ENCODE results near the gene ASXL3.

The ASXL3 gene

DNA sequence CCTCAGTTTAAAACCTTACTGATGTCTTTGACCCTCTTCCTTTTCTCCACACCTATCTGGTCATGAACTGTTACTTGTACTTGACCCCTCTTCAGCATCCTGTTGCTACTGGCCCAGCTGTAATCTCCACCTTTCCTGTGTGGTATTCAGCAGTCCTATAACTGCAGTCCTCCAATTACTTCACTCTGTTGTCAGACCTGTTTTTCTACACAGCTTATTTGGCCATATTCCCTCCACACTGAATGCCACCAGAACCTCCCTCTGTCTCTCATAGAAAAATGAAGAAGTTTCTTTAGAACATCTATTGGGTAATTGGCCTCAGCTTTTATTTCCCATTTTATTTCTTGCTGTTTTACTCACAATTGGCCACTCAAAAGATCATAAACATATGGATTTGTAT, 155.4 kb downstream of the ASXL3 start:
- no peak for TF ChIP-seq CTCF (IDR thresholded peaks at IDR 0.05)
- no peak for DNase-seq (ENCODE audit: low spot score)
- no peak overlapping the region for H3K27ac ChIP-seq
- H3K4me3 ChIP-seq = no peak overlapping the region

- TF ChIP-seq CTCF (IDR thresholded peaks at IDR 0.05) = no peak
- no peak overlapping the region for H3K27ac ChIP-seq
These were observed 157.4 kb downstream of the ASXL3 start for GRCh38 chr18:33735428-33735827.

DNA sequence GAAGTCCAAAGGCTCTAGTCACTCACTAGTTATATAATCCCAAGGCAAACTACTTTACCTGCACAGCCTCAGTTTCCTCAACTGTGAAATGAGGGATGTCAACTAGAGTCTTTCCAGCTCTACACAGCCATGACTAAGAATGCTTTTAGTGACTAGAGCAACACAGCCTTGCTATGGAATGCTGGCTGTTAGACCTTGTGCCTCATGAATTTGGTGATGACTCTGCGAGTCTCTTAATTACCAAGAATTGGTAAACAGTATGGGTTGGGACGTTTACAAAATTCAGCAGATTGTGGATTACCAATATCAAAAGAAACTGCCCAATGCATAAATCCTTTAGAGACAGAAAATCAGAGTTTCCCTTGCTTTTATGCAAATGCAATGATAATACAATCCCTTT, 163.7 kb downstream of the ASXL3 start:
- DNase-seq (ENCODE audit: low spot score) = no peak
- no peak overlapping the region for H3K4me3 ChIP-seq
- H3K27ac ChIP-seq = no peak overlapping the region
- no peak for TF ChIP-seq CTCF (IDR thresholded peaks at IDR 0.05)

More at GRCh38 chr18:33735428-33735827, 157.4 kb downstream of the ASXL3 start:
- no peak overlapping the region for H3K4me3 ChIP-seq
- no peak for DNase-seq (ENCODE audit: low spot score)

DNA sequence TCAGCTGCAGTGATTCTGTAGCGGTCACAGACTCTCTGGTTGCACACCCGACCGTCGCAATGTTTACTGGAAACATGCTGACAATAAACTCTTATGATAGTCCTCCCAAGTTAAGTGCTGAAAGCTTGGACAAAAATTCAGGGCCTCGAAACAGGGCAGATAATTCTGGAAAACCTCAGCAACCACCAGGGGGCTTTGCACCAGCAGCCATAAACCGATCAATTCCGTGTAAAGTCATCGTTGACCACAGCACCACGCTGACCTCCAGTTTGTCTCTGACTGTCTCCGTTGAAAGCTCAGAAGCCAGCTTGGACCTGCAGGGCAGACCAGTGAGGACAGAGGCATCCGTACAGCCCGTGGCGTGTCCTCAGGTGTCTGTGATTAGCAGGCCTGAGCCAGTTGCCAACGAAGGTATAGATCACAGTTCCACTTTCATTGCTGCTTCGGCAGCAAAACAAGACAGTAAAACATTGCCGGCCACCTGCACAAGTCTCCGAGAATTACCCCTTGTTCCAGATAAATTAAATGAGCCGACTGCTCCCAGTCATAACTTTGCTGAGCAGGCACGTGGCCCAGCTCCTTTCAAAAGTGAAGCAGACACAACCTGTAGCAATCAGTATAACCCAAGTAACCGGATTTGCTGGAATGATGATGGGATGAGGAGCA, 166.1 kb downstream of the ASXL3 start:
- no peak for DNase-seq (ENCODE audit: low spot score)
- no peak for TF ChIP-seq CTCF (IDR thresholded peaks at IDR 0.05)
- H3K27ac ChIP-seq = no peak overlapping the region

GRCh38 chr18:33745151-33745795, 167.3 kb downstream of the ASXL3 start:
- Histone ChIP-seq H3K4me3 (no peak overlapping the region), H3K27ac (no peak overlapping the region)
- no peak for TF ChIP-seq CTCF (IDR thresholded peaks at IDR 0.05)
- no peak for DNase-seq (ENCODE audit: low spot score)

More for the DNA sequence above, 166.1 kb downstream of the ASXL3 start:
- no peak overlapping the region for H3K4me3 ChIP-seq

DNA sequence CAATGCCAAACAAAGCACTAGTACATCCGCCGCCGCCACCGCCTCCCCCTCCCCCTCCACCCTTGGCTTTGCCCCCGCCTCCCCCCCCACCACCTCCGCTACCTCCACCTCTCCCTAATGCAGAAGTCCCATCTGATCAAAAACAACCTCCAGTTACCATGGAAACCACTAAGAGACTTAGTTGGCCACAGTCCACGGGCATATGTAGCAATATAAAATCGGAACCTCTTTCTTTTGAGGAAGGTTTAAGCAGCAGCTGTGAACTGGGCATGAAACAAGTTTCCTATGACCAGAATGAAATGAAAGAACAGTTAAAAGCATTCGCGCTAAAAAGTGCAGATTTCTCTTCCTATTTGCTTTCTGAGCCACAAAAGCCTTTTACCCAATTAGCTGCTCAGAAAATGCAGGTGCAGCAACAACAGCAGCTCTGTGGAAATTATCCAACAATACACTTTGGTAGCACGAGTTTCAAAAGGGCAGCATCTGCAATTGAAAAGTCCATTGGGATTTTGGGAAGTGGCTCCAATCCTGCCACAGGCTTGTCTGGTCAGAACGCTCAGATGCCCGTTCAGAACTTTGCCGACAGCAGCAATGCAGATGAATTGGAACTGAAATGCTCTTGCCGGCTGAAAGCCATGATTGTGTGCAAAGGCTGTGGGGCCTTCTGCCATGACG, 168.0 kb downstream of the ASXL3 start:
- no peak for TF ChIP-seq CTCF (IDR thresholded peaks at IDR 0.05)
- DNase-seq (ENCODE audit: low spot score) = no peak
- no peak overlapping the region for H3K4me3 ChIP-seq
- H3K27ac ChIP-seq = no peak overlapping the region
